RWPE2 (cell line): ENCODE data around the gene ARRB2.

Experiments
- ATAC-seq: fragments of 200-7000 bp; cut with Tn5 transposase; 3 replicates; pipeline ENCODE4 v1.9.1; 2021; ENCODE audit warnings: low read depth
- DNase-seq: peaks from one replicate; pipeline ENCODE4 v3.0.0-alpha.2; 2020; ENCODE audit warnings: low spot score
- H3K27ac ChIP-seq: fragments of 450-650 bp; 2 replicates; pipeline ENCODE4 v1.5.1; 2017; ENCODE audit warnings: mild to moderate bottlenecking; ENCODE audit not compliant: poor library complexity, severe bottlenecking
- H3K27me3 ChIP-seq: fragments of 250-450 bp; sonication (Bioruptor Pico); 2 replicates; pipeline ENCODE4 v1.5.1; 2021; ENCODE audit warnings: mild to moderate bottlenecking, moderate library complexity; ENCODE audit not compliant: insufficient read depth, poor library complexity, severe bottlenecking
- H3K36me3 ChIP-seq: fragments of 250-450 bp; sonication (Bioruptor Pico); 2 replicates; pipeline ENCODE4 v1.5.1; 2020; ENCODE audit warnings: low read depth, mild to moderate bottlenecking, moderate library complexity
- H3K4me1 ChIP-seq: fragments of 250-450 bp; sonication (Bioruptor Pico); 2 replicates; pipeline ENCODE4 v1.5.1; 2021; ENCODE audit warnings: mild to moderate bottlenecking, moderate library complexity; ENCODE audit not compliant: insufficient read depth, poor library complexity, severe bottlenecking
- H3K4me3 ChIP-seq: fragments of 250-450 bp; sonication (Bioruptor Pico); 2 replicates; pipeline ENCODE4 v1.5.1; 2021; ENCODE audit warnings: mild to moderate bottlenecking, moderate library complexity; ENCODE audit not compliant: severe bottlenecking
- H3K9me3 ChIP-seq: fragments of 250-450 bp; sonication (Bioruptor Pico); 2 replicates; pipeline ENCODE4 v1.5.1; 2021; ENCODE audit warnings: mild to moderate bottlenecking, moderate library complexity; ENCODE audit not compliant: severe bottlenecking
- CTCF ChIP-seq: fragments of 450-650 bp; IDR thresholded peaks from one replicate; pipeline ENCODE4 v1.5.1; 2017; ENCODE audit warnings: mild to moderate bottlenecking, moderate library complexity; ENCODE audit not compliant: poor library complexity, severe bottlenecking

The ARRB2 gene

GRCh38 chr17:4751932-4752331 is 41.5 kb downstream of the ARRB2 start:
- no peaks in the 10 kb centered on the region for H3K4me1 ChIP-seq
- H3K36me3 ChIP-seq = no peaks in the 10 kb centered on the region
- DNase-seq (no peak), ATAC-seq (no peak)
- no peak overlapping the region for H3K27ac ChIP-seq
- no peak for TF ChIP-seq CTCF
- no peak overlapping the region for H3K4me3 ChIP-seq
- peaks cover 2% of the 10 kb centered on the region for H3K9me3 ChIP-seq
- H3K27me3 ChIP-seq = no peaks in the 10 kb centered on the region

- Histone ChIP-seq H3K9me3 (peaks cover 2% of the 10 kb centered on the region), H3K27me3 (no peaks in the 10 kb centered on the region), H3K4me1 (no peaks in the 10 kb centered on the region), H3K4me3 (no peak overlapping the region), H3K36me3 (no peaks in the 10 kb centered on the region), H3K27ac (no peak overlapping the region)
- ATAC-seq (no peak), DNase-seq (no peak)
- TF ChIP-seq CTCF = no peak
Observed at GRCh38 chr17:4753392-4753791, 43.0 kb downstream of the ARRB2 start.

GRCh38 chr17:4759776-4760236 is 49.4 kb downstream of the ARRB2 start:
- no peaks in the 10 kb centered on the region for H3K9me3 ChIP-seq
- no peak overlapping the region for H3K27ac ChIP-seq
- no peaks in the 10 kb centered on the region for H3K36me3 ChIP-seq
- H3K4me3 ChIP-seq = no peak overlapping the region
- H3K4me1 ChIP-seq = no peaks in the 10 kb centered on the region
- no peak for DNase-seq
- ATAC-seq = no peak
- no peak for TF ChIP-seq CTCF
- no peaks in the 10 kb centered on the region for H3K27me3 ChIP-seq

GRCh38 chr17:4764595-4764994 is 54.2 kb downstream of the ARRB2 start:
- no peak overlapping the region for H3K27ac ChIP-seq
- no peak overlapping the region for H3K4me3 ChIP-seq
- no peaks in the 10 kb centered on the region for H3K4me1 ChIP-seq
- TF ChIP-seq CTCF = no peak
- no peaks in the 10 kb centered on the region for H3K36me3 ChIP-seq
- no peaks in the 10 kb centered on the region for H3K27me3 ChIP-seq
- no peaks in the 10 kb centered on the region for H3K9me3 ChIP-seq
- ATAC-seq (no peak), DNase-seq (no peak)

- TF ChIP-seq CTCF = no peak
- H3K9me3 ChIP-seq = no peaks in the 10 kb centered on the region
- ATAC-seq = no peak
- no peaks in the 10 kb centered on the region for H3K27me3 ChIP-seq
- no peak overlapping the region for H3K27ac ChIP-seq
- DNase-seq = no peak
- no peak overlapping the region for H3K4me3 ChIP-seq
- H3K36me3 ChIP-seq = no peaks in the 10 kb centered on the region
- H3K4me1 ChIP-seq = no peaks in the 10 kb centered on the region
Observed at GRCh38 chr17:4766201-4766600, 55.8 kb downstream of the ARRB2 start.
